ACHN (cell line): ENCODE results near the gene MMUT.
"Not testable (repeated sequence)": the region's sequence is repeated elsewhere in the genome, so short reads cannot be mapped to it uniquely, and the experiment has no call there.

ENCODE experiments used
- DNase-seq: peaks from one replicate; pipeline ENCODE4 v3.0.0-alpha.2; 2015
- in situ Hi-C: cut with HindIII; loops from 2 replicates; pipeline ENCODE4 v1.10.0; 2017; ENCODE audit warnings: low sequenced_read_pairs, low pct_ligation_motif_present, low pct_unique_long_range_greater_than_20kb

The MMUT gene

DNA sequence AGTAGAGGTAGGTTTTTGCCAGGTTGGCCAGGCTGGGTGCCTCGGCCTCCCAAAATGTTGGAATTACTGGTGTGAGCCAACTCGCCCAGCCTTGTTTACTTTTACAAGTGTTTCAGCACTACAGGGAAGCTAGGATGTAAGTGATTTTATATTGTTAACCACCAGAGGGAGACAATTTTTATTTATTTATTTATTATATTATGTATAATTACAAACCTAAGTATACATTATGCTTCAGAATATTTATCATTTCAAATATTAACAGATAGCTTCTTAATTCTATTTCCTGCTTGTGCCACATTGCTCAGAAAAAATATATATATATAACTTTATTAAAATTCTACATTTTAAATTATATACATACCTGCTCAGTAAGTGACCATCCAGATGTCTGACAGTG is 9.8 kb downstream of the MMUT start:
- DNase-seq, result peak; percentile 24
- in situ Hi-C loops, result no loop called here

DNA sequence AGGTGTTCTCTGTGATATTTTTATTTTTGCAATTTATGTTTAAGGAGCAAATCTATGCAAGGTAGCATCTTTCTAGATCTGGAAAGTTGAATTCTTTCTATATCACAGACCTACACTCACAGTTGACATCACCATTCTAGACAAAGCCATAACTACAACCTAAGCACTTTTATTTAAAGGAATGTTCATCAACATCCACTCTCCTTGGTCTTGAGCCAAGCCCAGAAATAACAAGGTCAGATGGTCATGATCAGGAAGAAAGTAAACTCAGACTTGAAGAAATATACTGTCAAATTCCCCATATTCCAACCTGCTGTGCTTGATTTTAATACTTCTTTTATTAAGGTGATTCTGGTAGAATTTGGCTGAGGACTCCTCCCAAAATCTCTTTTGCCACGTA is 32.2 kb downstream of the MMUT start:
- in situ Hi-C loops, result no loop called here
- no peak for DNase-seq

DNA sequence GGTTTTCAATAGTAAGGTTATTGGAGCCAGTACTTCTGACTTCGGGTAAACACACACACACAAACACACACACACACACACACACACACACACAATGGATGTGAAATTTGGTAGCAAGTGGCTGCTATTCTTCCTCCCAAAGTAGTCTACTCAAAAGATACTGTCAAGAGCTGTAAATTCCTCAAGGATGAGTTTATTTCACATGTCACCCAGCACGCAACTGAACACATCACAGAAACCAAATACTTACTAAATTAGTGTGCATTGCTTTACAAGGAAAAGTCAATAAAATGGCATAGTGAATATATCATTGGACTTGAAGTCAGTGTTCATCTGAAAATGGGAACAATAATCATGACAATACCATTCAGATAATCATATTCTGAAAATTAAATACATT is 32.9 kb downstream of the MMUT start:
- no peak for DNase-seq
- in situ Hi-C loops, result no loop called here

DNA sequence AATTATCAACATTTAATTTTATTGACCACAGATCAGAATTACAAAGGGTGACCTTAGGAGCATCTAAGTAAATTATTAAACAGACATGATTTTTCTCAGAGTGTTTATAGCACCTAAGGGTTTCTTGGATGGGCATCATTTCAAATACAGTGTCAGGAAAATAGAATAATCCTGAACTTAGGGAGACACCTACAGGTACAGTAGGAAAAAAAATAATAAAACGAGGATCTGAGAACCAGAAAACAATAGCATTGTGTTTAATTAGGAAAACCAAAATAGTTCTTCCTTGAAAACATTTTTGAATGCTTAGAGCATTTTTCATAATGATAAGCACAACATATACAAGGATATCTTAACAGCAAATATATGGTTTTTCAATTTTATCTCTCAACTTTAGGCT is 39.2 kb downstream of the MMUT start:
- DNase-seq, result peak; percentile 33

DNA sequence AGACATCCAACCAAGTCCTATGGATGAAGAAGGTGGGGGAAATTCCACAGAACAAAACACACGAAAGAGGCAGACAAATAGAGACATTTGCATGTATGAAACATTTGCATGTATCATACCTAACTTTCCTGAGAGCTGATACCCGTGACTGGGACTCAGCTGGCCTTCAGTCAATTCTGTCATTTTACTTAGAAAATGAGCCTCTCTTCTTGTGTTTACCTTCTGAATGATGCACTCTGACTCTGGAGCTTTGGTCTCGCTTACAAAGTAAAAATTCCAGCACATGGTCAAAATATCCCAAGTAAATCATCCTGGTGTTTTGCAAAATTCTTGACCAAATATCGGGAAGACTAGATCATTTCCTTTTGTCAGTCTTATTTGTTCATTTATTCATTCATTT is 46.9 kb downstream of the MMUT start:
- in situ Hi-C loops, result no loop called here

More for the DNA sequence above, 39.2 kb downstream of the MMUT start:
- in situ Hi-C loops, result no loop called here

DNA sequence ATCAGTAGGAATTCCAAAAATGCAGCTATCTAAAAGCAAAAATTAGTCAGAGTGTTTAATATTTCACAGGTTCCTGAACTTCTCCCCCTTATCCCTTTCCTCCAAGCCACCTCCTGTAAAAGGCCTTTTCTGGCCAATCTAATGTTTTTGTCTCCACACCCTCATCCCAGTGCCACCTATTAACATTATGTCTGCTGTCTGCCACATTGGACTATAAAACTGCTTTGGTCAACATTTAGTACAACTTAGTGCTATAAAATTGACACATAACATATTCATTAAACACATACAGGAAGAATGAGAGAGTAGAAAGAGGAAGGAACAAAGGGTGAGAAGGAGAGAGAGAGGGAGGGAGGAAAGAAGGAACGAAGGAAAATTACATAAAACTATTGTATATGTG is 47.7 kb downstream of the MMUT start:
- in situ Hi-C loops, result no loop called here
- DNase-seq, result no peak

More for the DNA sequence above, 46.9 kb downstream of the MMUT start:
- DNase-seq, result no peak

DNA sequence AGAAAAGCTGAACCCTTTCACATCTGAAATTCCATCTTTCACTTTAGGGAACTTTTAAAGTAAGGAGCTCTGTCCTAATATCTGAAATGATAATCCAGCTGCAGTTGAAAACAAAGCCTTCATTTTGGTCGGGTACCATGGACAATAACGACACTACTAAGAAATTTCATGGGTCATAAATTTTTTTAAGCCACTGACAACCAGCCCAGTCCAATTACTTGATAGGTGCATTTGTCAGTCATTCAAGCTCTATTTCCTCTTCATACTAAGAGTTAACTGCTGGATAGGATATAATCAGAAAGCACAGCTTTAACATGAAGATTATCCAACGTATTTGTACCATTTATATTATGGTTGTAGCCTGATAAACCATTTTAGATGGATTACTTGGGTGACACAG is 52.5 kb downstream of the MMUT start:
- in situ Hi-C loops, result no loop called here
- no peak for DNase-seq

DNA sequence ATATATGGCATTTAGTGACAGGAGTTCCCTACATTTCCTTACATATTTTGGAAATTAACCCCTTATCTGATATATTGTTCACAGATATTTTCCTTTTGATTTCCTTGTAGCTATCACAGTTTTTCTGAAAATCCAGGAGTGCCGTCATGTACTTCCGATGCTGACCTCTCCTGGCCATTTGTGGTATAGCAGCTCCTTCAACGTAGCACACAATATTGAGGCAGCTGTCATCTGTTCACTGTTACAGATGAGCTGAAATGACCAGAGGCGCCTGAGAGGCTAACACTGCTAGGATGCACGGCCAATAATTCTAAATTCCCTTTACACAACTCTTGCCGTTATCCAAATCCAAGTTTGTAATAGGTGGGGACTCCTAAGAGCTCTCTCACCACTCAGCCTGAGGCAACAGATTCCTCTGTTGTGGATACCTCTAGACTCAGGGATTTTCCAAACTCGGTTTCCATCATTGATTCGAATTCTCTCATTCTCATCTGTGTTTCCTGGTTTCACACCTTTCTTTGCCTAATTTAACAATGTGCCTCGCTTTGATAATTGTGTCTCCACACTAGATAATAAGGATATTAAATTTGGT is 53.0 kb downstream of the MMUT start:
- peak; percentile 66 for DNase-seq
- in situ Hi-C loops, result no loop called here

DNA sequence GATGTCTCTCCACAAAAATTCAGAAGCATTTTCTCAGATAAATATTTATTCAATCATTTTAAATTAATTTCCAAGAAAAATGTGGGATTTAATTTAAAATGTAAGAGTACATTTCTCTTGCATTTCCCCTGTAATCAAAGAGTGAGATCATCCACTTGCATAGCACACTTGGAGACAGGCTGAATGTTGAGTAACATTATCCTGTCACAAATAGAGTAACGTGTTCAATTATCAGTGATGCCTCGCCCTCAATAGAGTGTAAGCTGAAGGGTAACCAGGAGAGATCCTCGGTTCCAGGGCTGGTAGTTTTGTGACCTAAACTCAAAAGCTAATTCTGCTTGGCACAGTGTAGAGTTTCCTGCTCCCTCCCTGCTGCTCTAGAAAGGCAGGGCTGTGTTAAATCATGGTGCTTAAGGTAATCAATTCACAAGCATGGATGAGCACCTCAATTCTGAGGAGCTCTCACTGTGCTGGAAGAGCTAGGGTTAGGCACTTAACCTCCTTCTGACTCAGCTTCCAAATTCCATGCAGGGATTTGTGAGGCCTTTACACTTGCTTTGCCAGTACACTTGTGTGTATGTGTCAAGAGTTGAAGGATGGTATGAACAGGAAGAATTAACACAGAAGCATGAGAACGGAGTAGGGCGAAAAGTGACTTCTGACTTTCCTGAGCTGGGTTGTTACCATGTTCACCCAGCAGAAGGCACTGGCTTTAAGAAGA is 56.6 kb downstream of the MMUT start:
- no peak for DNase-seq
- in situ Hi-C loops, result no loop called here

DNA sequence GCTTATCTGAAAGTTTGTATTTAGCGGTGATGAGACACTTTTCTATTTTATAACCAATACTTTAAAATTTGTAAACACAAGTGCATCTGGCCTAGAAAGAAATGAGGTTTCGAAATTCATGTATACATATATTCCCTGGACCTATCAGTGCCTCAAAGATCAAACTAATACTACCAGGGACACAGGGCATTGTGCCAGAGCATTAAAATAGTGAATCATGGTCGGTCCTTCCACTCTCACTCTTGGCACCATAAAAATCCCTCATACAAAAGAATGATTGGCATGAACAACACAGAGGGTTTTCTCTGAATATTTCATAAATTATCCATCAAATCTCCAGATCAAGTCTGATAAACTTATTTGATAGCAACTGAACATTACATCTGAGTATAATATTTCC is 62.0 kb downstream of the MMUT start:
- in situ Hi-C loops, result no loop called here
- no peak for DNase-seq

DNA sequence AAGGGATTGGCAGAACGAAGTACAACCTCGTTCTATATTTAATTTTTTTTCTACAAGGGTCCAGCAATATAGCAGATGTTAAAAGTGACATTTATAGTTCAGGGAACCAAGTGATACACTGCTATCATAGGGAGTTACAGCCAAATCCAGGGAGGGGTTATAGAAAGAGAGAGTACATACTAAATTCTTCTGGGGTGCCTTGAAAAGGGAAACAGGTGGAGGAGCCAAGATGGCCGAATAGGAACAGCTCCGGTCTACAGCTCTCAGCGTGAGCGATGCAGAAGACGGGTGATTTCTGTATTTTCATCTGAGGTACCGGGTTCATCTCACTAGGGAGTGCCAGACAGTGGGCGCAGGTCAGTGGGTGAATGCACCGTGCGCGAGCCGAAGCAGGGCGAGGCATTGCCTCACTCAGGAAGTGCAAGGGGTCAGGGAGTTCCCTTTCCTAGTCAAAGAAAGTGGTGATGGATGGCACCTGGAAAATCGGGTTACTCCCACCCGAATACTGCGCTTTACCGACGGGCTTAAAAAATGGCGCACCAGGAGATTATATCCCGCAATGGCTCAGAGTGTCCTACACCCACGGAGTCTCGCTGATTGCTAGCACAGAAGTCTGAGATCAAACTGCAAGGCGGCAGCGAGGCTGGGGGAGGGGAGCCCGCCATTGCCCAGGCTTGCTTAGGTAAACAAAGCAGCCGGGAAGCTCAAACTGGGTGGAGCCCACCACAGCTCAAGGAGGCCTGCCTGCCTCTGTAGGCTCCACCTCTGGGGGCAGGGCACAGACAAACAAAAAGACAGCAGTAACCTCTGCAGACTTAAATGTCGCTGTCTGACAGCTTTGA is 76.2 kb downstream of the MMUT start:
- in situ Hi-C loops, DNase-seq: not testable (repeated sequence)

DNA sequence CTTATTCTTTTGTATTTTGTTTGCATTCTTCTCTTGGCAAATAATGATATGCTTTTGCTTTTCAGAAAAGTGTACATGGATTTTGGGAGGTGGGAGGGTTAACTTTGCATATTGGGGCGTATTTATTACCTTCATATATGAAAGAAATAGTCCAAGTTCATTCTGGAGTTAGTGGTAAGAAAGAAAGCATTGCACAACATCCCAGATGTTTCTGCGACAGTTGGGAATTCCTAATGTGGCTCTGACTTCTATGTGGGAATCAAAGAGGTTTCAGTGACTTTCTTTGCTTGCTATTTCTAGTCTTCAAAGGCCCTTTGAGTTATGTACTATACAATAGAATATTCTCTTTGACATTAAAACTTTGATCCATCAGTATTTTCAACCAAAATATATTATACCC is 78.1 kb downstream of the MMUT start:
- in situ Hi-C loops, result no loop called here
- DNase-seq, result no peak
